Measurements from ENCODE around the gene ATP8B4. TPM values are rescaled to one million over a fixed set of nuclear protein-coding genes. Genes with fewer than 3 reads are reported as not detected.

Gene ATP8B4
- total and polyA plus RNA-seq, 2 donors (not counting 1 experiment from before 2014, with no cell fraction given), result 0.42 TPM; not detected in 1

DNA sequence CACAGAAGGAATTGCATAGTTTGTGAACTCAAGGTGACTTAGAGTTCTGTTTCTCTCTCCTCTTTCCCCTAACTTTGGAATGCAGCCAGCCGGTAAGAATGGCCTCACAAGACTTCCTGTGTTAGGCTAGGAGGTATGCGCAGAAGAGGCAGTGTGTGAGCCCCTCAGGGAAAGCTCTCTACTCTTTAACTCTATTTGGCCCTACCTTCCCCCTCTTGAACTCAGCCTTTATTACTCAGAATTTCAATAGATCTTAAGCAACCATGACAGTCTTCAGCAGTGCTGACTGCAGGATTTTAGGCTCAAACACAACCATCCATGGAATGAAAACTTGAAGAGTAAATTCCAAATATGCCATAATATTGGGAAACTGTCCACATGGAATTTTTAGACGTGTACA lies 288.6 kb downstream of the ATP8B4 start:
- H3K4me2 ChIP-seq (replicated peaks; ENCODE audit: low read depth, low read length, poor library complexity, severe bottlenecking), result no peak overlapping the region
- no peaks in the 10 kb centered on the region for H3K36me3 ChIP-seq (replicated peaks in 1 of 2; ENCODE audit: control extremely low read depth in 1 of 2, control insufficient read depth in 1 of 2, extremely low read depth in 1 of 2, insufficient read depth in 2 of 2, low read length in 1 of 2)
- Mint-ChIP-seq H3K4me3 (no peak overlapping the region), H3K9me3 (ENCODE audit: insufficient read depth) (no peaks in the 10 kb centered on the region), H3K27me3 (no peaks in the 10 kb centered on the region), H3K27ac (no peak overlapping the region), H3K4me1 (no peaks in the 10 kb centered on the region)
- no peak for ATAC-seq (ENCODE audit: low read depth)
- no peaks in the 10 kb centered on the region for H3K79me2 ChIP-seq (ENCODE audit: control insufficient read depth, insufficient read depth, low read length)
- DNase-seq, result no peak
- H3K4me3 ChIP-seq (ENCODE audit: control extremely low read depth in 1 of 5, extremely low read depth in 1 of 5, insufficient read depth in 1 of 5, low read depth in 2 of 5, low read length in 4 of 5), result no peak overlapping the region
- H4K20me1 ChIP-seq (ENCODE audit: control insufficient read depth, insufficient read depth, low read length, poor library complexity, severe bottlenecking), result no peaks in the 10 kb centered on the region
- ChIA-PET POLR2A (no interaction called here), CTCF (no interaction called here)
- no peaks in the 10 kb centered on the region for H3K4me1 ChIP-seq (ENCODE audit: control insufficient read depth in 2 of 2, insufficient read depth in 2 of 2, low read length in 2 of 2)
- no CpG with 5 or more reads among the region's 3 CpGs for WGBS (ENCODE audit: insufficient coverage)
- H3K9ac ChIP-seq (ENCODE audit: low read length), result no peak overlapping the region
- no peak overlapping the region for H3K27ac ChIP-seq (ENCODE audit: low read length in 2 of 2)
- no peak for TF ChIP-seq EZH2 (IDR thresholded peaks at IDR 0.05; ENCODE audit: borderline replicate concordance, insufficient read depth, low read depth, low read length, poor library complexity, severe bottlenecking)
- no peak for TF ChIP-seq CTCF (IDR thresholded peaks at IDR 0.05)
- H2AFZ ChIP-seq (ENCODE audit: insufficient read depth, low read depth, low read length, poor library complexity, severe bottlenecking), result no peak overlapping the region
- no peaks in the 10 kb centered on the region for H3K9me3 ChIP-seq (ENCODE audit: control extremely low read depth in 1 of 3, control insufficient read depth in 2 of 3, insufficient read depth in 1 of 3, low read length in 2 of 3)
- no peaks in the 10 kb centered on the region for H3K27me3 ChIP-seq (replicated peaks in 1 of 4; ENCODE audit: control extremely low read depth in 1 of 4, control insufficient read depth in 3 of 4, insufficient read depth in 4 of 4, low read length in 3 of 4)
- intact Hi-C loops (cut with micrococcal nuclease), result no loop called here

- Mint-ChIP-seq H3K27ac (no peak overlapping the region), H3K9me3 (ENCODE audit: insufficient read depth) (no peaks in the 10 kb centered on the region), H3K4me1 (no peaks in the 10 kb centered on the region), H3K4me3 (no peak overlapping the region), H3K27me3 (no peaks in the 10 kb centered on the region)
- DNase-seq, result no peak
- Histone ChIP-seq H3K27me3 (replicated peaks in 1 of 4; ENCODE audit: control extremely low read depth in 1 of 4, control insufficient read depth in 3 of 4, insufficient read depth in 4 of 4, low read length in 3 of 4) (no peaks in the 10 kb centered on the region), H3K27ac (ENCODE audit: low read length in 2 of 2) (no peak overlapping the region), H3K4me3 (ENCODE audit: control extremely low read depth in 1 of 5, extremely low read depth in 1 of 5, insufficient read depth in 1 of 5, low read depth in 2 of 5, low read length in 4 of 5) (no peak overlapping the region), H3K79me2 (ENCODE audit: control insufficient read depth, insufficient read depth, low read length) (no peaks in the 10 kb centered on the region), H4K20me1 (ENCODE audit: control insufficient read depth, insufficient read depth, low read length, poor library complexity, severe bottlenecking) (no peaks in the 10 kb centered on the region), H3K4me2 (replicated peaks; ENCODE audit: low read depth, low read length, poor library complexity, severe bottlenecking) (no peak overlapping the region), H3K4me1 (ENCODE audit: control insufficient read depth in 2 of 2, insufficient read depth in 2 of 2, low read length in 2 of 2) (no peaks in the 10 kb centered on the region), H3K36me3 (replicated peaks in 1 of 2; ENCODE audit: control extremely low read depth in 1 of 2, control insufficient read depth in 1 of 2, extremely low read depth in 1 of 2, insufficient read depth in 2 of 2, low read length in 1 of 2) (no peaks in the 10 kb centered on the region), H3K9me3 (ENCODE audit: control extremely low read depth in 1 of 3, control insufficient read depth in 2 of 3, insufficient read depth in 1 of 3, low read length in 2 of 3) (no peaks in the 10 kb centered on the region), H3K9ac (ENCODE audit: low read length) (no peak overlapping the region), H2AFZ (ENCODE audit: insufficient read depth, low read depth, low read length, poor library complexity, severe bottlenecking) (no peak overlapping the region)
- intact Hi-C loops (cut with micrococcal nuclease), result no loop called here
- CTCF ChIA-PET, result no interaction called here
- ATAC-seq (ENCODE audit: low read depth), result no peak
- WGBS (ENCODE audit: insufficient coverage), result no CpG with 5 or more reads among the region's 1 CpG
- TF ChIP-seq EZH2 (IDR thresholded peaks at IDR 0.05; ENCODE audit: borderline replicate concordance, insufficient read depth, low read depth, low read length, poor library complexity, severe bottlenecking) (no peak), CTCF (IDR thresholded peaks at IDR 0.05) (no peak)
- POLR2A ChIA-PET, result no interaction called here
Measured at GRCh38 chr15:49827311-49827710, 291.7 kb downstream of the ATP8B4 start.

Data from B cell (primary cell).